Upper lobe of right lung (tissue), 1 donor: ENCODE results near the gene CST9. TPM values are rescaled to one million over a fixed set of nuclear protein-coding genes. Genes with fewer than 3 reads are reported as not detected.

Source experiments
- ATAC-seq: fragments of 200-7000 bp; cut with Tn5 transposase; one replicate; pipeline ENCODE4 v1.9.1; 2020; ENCODE audit warnings: mild to moderate bottlenecking, moderate library complexity
- DNase-seq: peaks from one replicate; pipeline ENCODE4 v3.0.0-alpha.2; 2020
- H3K27ac ChIP-seq: fragments of 200-600 bp; one replicate; pipeline ENCODE4 v1.8.0; 2022
- H3K27me3 ChIP-seq: fragments of 200-600 bp; one replicate; pipeline ENCODE4 v1.8.0; 2022; ENCODE audit warnings: mild to moderate bottlenecking
- H3K36me3 ChIP-seq: fragments of 200-600 bp; one replicate; pipeline ENCODE4 v1.8.0; 2022
- H3K4me1 ChIP-seq: fragments of 200-600 bp; one replicate; pipeline ENCODE4 v1.8.0; 2022
- H3K4me3 ChIP-seq: fragments of 200-600 bp; one replicate; pipeline ENCODE4 v1.8.0; 2022; ENCODE audit warnings: mild to moderate bottlenecking
- H3K9me3 ChIP-seq: fragments of 200-600 bp; one replicate; pipeline ENCODE4 v1.8.0; 2022
- CTCF ChIP-seq: fragments of 200-600 bp; IDR thresholded peaks from one replicate; pipeline ENCODE4 v1.8.0; 2022; ENCODE audit warnings: antibody characterized with exemption
- intact Hi-C: fragments of 100-400 bp; cut with DNase I; formaldehyde crosslinking; loops from one replicate; pipeline ENCODE4 v1.11.0; 2022
- total RNA-seq: library from RNA; stranded (reverse); fragmentation: NEBNext Ultra II Directional; extraction: Animal tissue kit (Norgen Biotek cat#: 25700); gene quantifications from one replicate; pipeline ENCODE4 v1.2.1, GENCODE V29; 2021
- donor health status: DM: no; HTN: yes; CAD: no; lungs with severe emphysema.

CST9 gene
- total RNA-seq, 1 donor from 2014 or later = not detected

- Histone ChIP-seq H3K4me1 (peaks cover 21% of the 10 kb centered on the region), H3K9me3 (no peaks in the 10 kb centered on the region), H3K36me3 (no peaks in the 10 kb centered on the region), H3K4me3 (no peak overlapping the region), H3K27me3 (no peaks in the 10 kb centered on the region), H3K27ac (no peak overlapping the region)
- DNase-seq (no peak), ATAC-seq (no peak)
- TF ChIP-seq CTCF = no peak
- intact Hi-C loops = no loop called here
Measured at GRCh38 chr20:23652371-23652770, 46.7 kb upstream of the CST9 start.

- intact Hi-C loops = no loop called here
- Histone ChIP-seq H3K4me1 (peaks cover 18% of the 10 kb centered on the region), H3K4me3 (no peak overlapping the region), H3K36me3 (no peaks in the 10 kb centered on the region), H3K9me3 (no peaks in the 10 kb centered on the region), H3K27ac (no peak overlapping the region), H3K27me3 (no peaks in the 10 kb centered on the region)
- DNase-seq = no peak
- no peak for ATAC-seq
- no peak for TF ChIP-seq CTCF
Measured at GRCh38 chr20:23651117-23651516, 45.4 kb upstream of the CST9 start.

GRCh38 chr20:23649830-23650417, 44.2 kb upstream of the CST9 start:
- no peaks in the 10 kb centered on the region for H3K36me3 ChIP-seq
- H3K9me3 ChIP-seq = no peaks in the 10 kb centered on the region
- no peak overlapping the region for H3K4me3 ChIP-seq
- TF ChIP-seq CTCF = no peak
- no peaks in the 10 kb centered on the region for H3K27me3 ChIP-seq
- no peak overlapping the region for H3K27ac ChIP-seq
- DNase-seq = no peak
- intact Hi-C loops = no loop called here
- peaks cover 6% of the 10 kb centered on the region for H3K4me1 ChIP-seq
- ATAC-seq = no peak

- no peak for TF ChIP-seq CTCF
- intact Hi-C loops = no loop called here
- H3K4me1 ChIP-seq = no peaks in the 10 kb centered on the region
- DNase-seq = no peak
- H3K4me3 ChIP-seq = no peak overlapping the region
- H3K27me3 ChIP-seq = no peaks in the 10 kb centered on the region
- ATAC-seq = no peak
- H3K9me3 ChIP-seq = no peaks in the 10 kb centered on the region
- no peaks in the 10 kb centered on the region for H3K36me3 ChIP-seq
- no peak overlapping the region for H3K27ac ChIP-seq
Measured at GRCh38 chr20:23649242-23649641, 43.5 kb upstream of the CST9 start.

GRCh38 chr20:23647346-23647745, 41.6 kb upstream of the CST9 start:
- H3K4me3 ChIP-seq = no peak overlapping the region
- intact Hi-C loops = no loop called here
- no peaks in the 10 kb centered on the region for H3K36me3 ChIP-seq
- peaks cover 5% of the 10 kb centered on the region for H3K4me1 ChIP-seq
- no peak for ATAC-seq
- DNase-seq = no peak
- TF ChIP-seq CTCF = no peak
- H3K9me3 ChIP-seq = no peaks in the 10 kb centered on the region
- H3K27ac ChIP-seq = no peak overlapping the region
- no peaks in the 10 kb centered on the region for H3K27me3 ChIP-seq
